IMR-90 (cell line): ENCODE results near the gene WNT9B. TPM values are rescaled to one million over a fixed set of nuclear protein-coding genes. Genes with fewer than 3 reads are reported as not detected.

Experiments
- ATAC-seq: fragments of 200-7000 bp; cut with Tn5 transposase; 2 replicates; pipeline ENCODE4 v1.9.1; 2020; ENCODE audit warnings: low read depth, mild to moderate bottlenecking, moderate library complexity
- BruUV-seq: library from RNA; stranded (reverse); fragments of 400-500 nt; replicated peaks from 2 replicates; lab custom pipeline; 2021; lab: Mats Ljungman, UMichigan
- CTCF ChIA-PET: fragments of 300-600 bp; formaldehyde crosslinking; extraction: SDS; loops from one replicate; lab custom pipeline; 2021; ENCODE audit warnings: antibody characterized with exemption; lab: Yijun Ruan, JAX
- POLR2A ChIA-PET: fragments of 300-600 bp; sonication (Branson Sonifier 250); formaldehyde crosslinking; loops from one replicate; lab custom pipeline; 2022; ENCODE audit warnings: antibody characterized with exemption; ENCODE audit not compliant: unreplicated experiment; lab: Charles Lee
- DNase-seq: peaks from one replicate; pipeline ENCODE4 v3.0.0; 2013
- H2AFZ ChIP-seq: replicated peaks from 2 replicates; pipeline ENCODE3; 2013; ENCODE audit warnings: low read length, mild to moderate bottlenecking; ENCODE audit not compliant: poor library complexity
- H2AK5ac ChIP-seq: 2 replicates; pipeline ENCODE4 v1.6.1; 2013; ENCODE audit warnings: low read depth, low read length, inconsistent platforms
- H2AK9ac ChIP-seq: replicated peaks from 2 replicates; pipeline ENCODE3; 2013; ENCODE audit warnings: mild to moderate bottlenecking, low read depth, low read length, moderate library complexity; ENCODE audit not compliant: poor library complexity
- H2BK120ac ChIP-seq: 2 replicates; pipeline ENCODE4 v1.6.1; 2013; ENCODE audit warnings: low read depth, low read length, inconsistent platforms
- H2BK15ac ChIP-seq: 3 replicates; pipeline ENCODE4 v1.6.1; 2013; ENCODE audit warnings: low read depth, low read length, inconsistent platforms
- H2BK20ac ChIP-seq: 2 replicates; pipeline ENCODE4 v1.6.1; 2013; ENCODE audit warnings: low read depth, mild to moderate bottlenecking, inconsistent platforms, low read length, moderate library complexity
- H2BK5ac ChIP-seq: 2 replicates; pipeline ENCODE4 v1.6.1; 2013; ENCODE audit warnings: mild to moderate bottlenecking, low read depth, low read length, inconsistent platforms; ENCODE audit not compliant: poor library complexity, severe bottlenecking
- H3K14ac ChIP-seq: replicated peaks from 2 replicates; pipeline ENCODE4 v1.6.1; 2013; ENCODE audit warnings: low read depth, low read length, inconsistent platforms
- H3K18ac ChIP-seq: 2 replicates; pipeline ENCODE4 v1.6.1; 2013; ENCODE audit warnings: low read depth, low read length, control low read depth
- H3K23ac ChIP-seq: 2 replicates; pipeline ENCODE4 v1.6.1; 2013; ENCODE audit warnings: low read depth, low read length, inconsistent platforms
- H3K27ac ChIP-seq: 2 replicates; pipeline ENCODE4 v1.5.1; 2013; ENCODE audit warnings: mild to moderate bottlenecking, control low read depth, low read length; ENCODE audit not compliant: insufficient read depth
- H3K27me3 ChIP-seq: 2 replicates; pipeline ENCODE4 v1.6.1; 2013; ENCODE audit warnings: low read length; ENCODE audit not compliant: control insufficient read depth, insufficient read depth
- H3K36me3 ChIP-seq: 2 replicates; pipeline ENCODE4 v1.6.1; 2013; ENCODE audit warnings: low read length, mixed read lengths; ENCODE audit not compliant: control insufficient read depth, insufficient read depth
- H3K4ac ChIP-seq: 2 replicates; pipeline ENCODE4 v1.6.1; 2013; ENCODE audit warnings: low read depth, low read length, inconsistent platforms
- H3K4me1 ChIP-seq: 2 replicates; pipeline ENCODE4 v1.6.1; 2013; ENCODE audit warnings: low read length, mixed read lengths; ENCODE audit not compliant: control insufficient read depth, insufficient read depth
- H3K4me2 ChIP-seq: 2 replicates; pipeline ENCODE4 v1.6.1; 2013; ENCODE audit warnings: low read depth, mild to moderate bottlenecking, control low read depth, low read length, moderate library complexity
- H3K4me3 ChIP-seq: 2 replicates; pipeline ENCODE4 v1.5.1; 2013; ENCODE audit warnings: low read depth, mild to moderate bottlenecking, control low read depth, low read length, moderate library complexity; ENCODE audit not compliant: insufficient read depth
- H3K56ac ChIP-seq: 2 replicates; pipeline ENCODE4 v1.6.1; 2013; ENCODE audit warnings: low read length, inconsistent platforms; ENCODE audit not compliant: insufficient read depth; ENCODE audit errors: extremely low read depth
- H3K79me1 ChIP-seq, 2 experiments: 2 replicates each; pipeline ENCODE4 v1.6.1; 2013; ENCODE audit warnings: low read length in 2 of 2, inconsistent platforms in 1 of 2, low read depth in 1 of 2
- H3K9ac ChIP-seq: 2 replicates; pipeline ENCODE4 v1.6.1; 2013; ENCODE audit warnings: low read depth, low read length, control low read depth
- H3K9me1 ChIP-seq: 2 replicates; pipeline ENCODE4 v1.6.1; 2013; ENCODE audit warnings: low read length, inconsistent platforms; ENCODE audit not compliant: insufficient read depth
- H3K9me3 ChIP-seq: 2 replicates; pipeline ENCODE4 v1.6.1; 2013; ENCODE audit warnings: low read length; ENCODE audit not compliant: control insufficient read depth, insufficient read depth
- H4K20me1 ChIP-seq: 2 replicates; pipeline ENCODE4 v1.6.1; 2013; ENCODE audit warnings: low read length, inconsistent platforms; ENCODE audit not compliant: insufficient read depth
- H4K5ac ChIP-seq: 2 replicates; pipeline ENCODE4 v1.6.1; 2013; ENCODE audit warnings: mild to moderate bottlenecking, low read depth, low read length, control low read depth
- H4K8ac ChIP-seq, 2 experiments: 2 replicates each; pipeline ENCODE4 v1.6.1; 2013; ENCODE audit warnings: low read depth in 2 of 2, low read length in 2 of 2, control low read depth in 1 of 2, inconsistent platforms in 1 of 2
- H4K91ac ChIP-seq: 2 replicates; pipeline ENCODE4 v1.6.1; 2013; ENCODE audit warnings: low read depth, low read length, inconsistent platforms; ENCODE audit not compliant: insufficient read depth
- BHLHE40 ChIP-seq: fragments of 150-350 bp; IDR thresholded peaks from 2 replicates; pipeline ENCODE4 v1.6.1; 2016; ENCODE audit warnings: mild to moderate bottlenecking, low read depth, low read length
- CEBPB ChIP-seq: IDR thresholded peaks from 2 replicates; pipeline ENCODE4 v1.6.1; 2012; ENCODE audit warnings: low read depth, low read length, improper control_type of control experiment
- CHD1 ChIP-seq: IDR thresholded peaks from 2 replicates; pipeline ENCODE4 v1.6.1; 2012; ENCODE audit warnings: low read depth, low read length, improper control_type of control experiment
- CTCF ChIP-seq: conservative IDR thresholded peaks from 2 replicates; pipeline ENCODE4 v1.5.1; 2012; ENCODE audit warnings: mild to moderate bottlenecking, low read depth, low read length, improper control_type of control experiment
- FOS ChIP-seq: fragments of 150-350 bp; IDR thresholded peaks from 2 replicates; pipeline ENCODE4 v1.6.1; 2016; ENCODE audit warnings: low read depth, low read length
- MAFK ChIP-seq: IDR thresholded peaks from 2 replicates; pipeline ENCODE4 v1.6.1; 2012; ENCODE audit warnings: low read depth, low read length, improper control_type of control experiment
- MAZ ChIP-seq: IDR thresholded peaks from 2 replicates; pipeline ENCODE4 v1.6.1; 2012; ENCODE audit warnings: low read depth, mild to moderate bottlenecking, low read length, improper control_type of control experiment, moderate library complexity, borderline replicate concordance
- MXI1 ChIP-seq: IDR thresholded peaks from 2 replicates; pipeline ENCODE4 v1.6.1; 2012; ENCODE audit warnings: low read depth, mild to moderate bottlenecking, low read length, moderate library complexity, borderline replicate concordance
- NFE2L2 ChIP-seq: fragments of 150-350 bp; IDR thresholded peaks from 2 replicates; pipeline ENCODE4 v1.6.1; 2016; ENCODE audit warnings: low read depth, mild to moderate bottlenecking, low read length
- POLR2A ChIP-seq: IDR thresholded peaks from 2 replicates; pipeline ENCODE4 v1.6.1; 2012; ENCODE audit warnings: mild to moderate bottlenecking, low read depth, low read length
- RAD21 ChIP-seq: IDR thresholded peaks from 2 replicates; pipeline ENCODE4 v1.6.1; 2012; ENCODE audit warnings: low read length, improper control_type of control experiment
- RCOR1 ChIP-seq: IDR thresholded peaks from 2 replicates; pipeline ENCODE4 v1.6.1; 2012; ENCODE audit warnings: mild to moderate bottlenecking, low read length, improper control_type of control experiment; ENCODE audit not compliant: insufficient replicate concordance
- RFX5 ChIP-seq: IDR thresholded peaks from 2 replicates; pipeline ENCODE4 v1.8.0; 2012; ENCODE audit warnings: low read depth, mild to moderate bottlenecking, low read length, moderate library complexity
- SMC3 ChIP-seq: fragments of 150-350 bp; IDR thresholded peaks from 2 replicates; pipeline ENCODE4 v1.6.1; 2016; ENCODE audit warnings: low read depth, mild to moderate bottlenecking, antibody characterized with exemption, low read length, moderate library complexity
- WGBS, 2 experiments: methylation state at CpG; one replicate each; pipeline versions ENCODE4 v1.1.5 to v1.1.7; 2013; ENCODE audit warnings: missing lambda C conversion rate in 2 of 2; ENCODE audit not compliant: insufficient read length in 1 of 2; ENCODE audit errors: extremely low coverage in 2 of 2; 5-methylcytosine and 5-hydroxymethylcytosine counted together
- dilution Hi-C: fragments of 300-500 bp; cut with HindIII; formaldehyde crosslinking; loops from one replicate; pipeline ENCODE4 v1.14.3; 2018; ENCODE audit warnings: low sequenced_read_pairs; ENCODE audit not compliant: unreplicated experiment
- in situ Hi-C: fragments of 300-500 bp; cut with MboI; formaldehyde crosslinking; loops from 3 replicates; pipeline ENCODE4 v1.14.3; 2019; ENCODE audit warnings: low sequenced_read_pairs, inconsistent platforms, mixed read lengths
- intact Hi-C: fragments of 100-400 bp; cut with micrococcal nuclease; formaldehyde crosslinking; loops from 2 replicates; pipeline ENCODE4 v1.10.0; 2022
- polyA plus RNA-seq, 3 experiments: library from polyadenylated mRNA; depleted of rRNA; stranded (reverse); fragments of >200 nt; gene quantifications; 2 replicates each; pipeline ENCODE4 v1.2.3, GENCODE V29; 2012; ENCODE audit warnings: low replicate concordance in 1 of 3
- total RNA-seq: library from RNA; depleted of rRNA; stranded (reverse); fragments of >200 nt; gene quantifications from 2 replicates; pipeline ENCODE4 v1.2.3, GENCODE V29; 2012
- TF ChIP-seq, protein P1 (sequence below): fragments of 150-350 bp; IDR thresholded peaks from 2 replicates; pipeline ENCODE4 v1.6.1; 2017; ENCODE audit warnings: mild to moderate bottlenecking, antibody characterized with exemption, low read length, low read depth
- TF ChIP-seq, protein P2 (sequence below): fragments of 150-350 bp; IDR thresholded peaks from 2 replicates; pipeline ENCODE4 v1.6.1; 2016; ENCODE audit warnings: low read depth, mild to moderate bottlenecking, low read length, moderate library complexity, borderline replicate concordance

WNT9B gene
- total and polyA plus RNA-seq, 2 of the 4 experiments (the other 2 are of a cell fraction): not detected

DNA sequence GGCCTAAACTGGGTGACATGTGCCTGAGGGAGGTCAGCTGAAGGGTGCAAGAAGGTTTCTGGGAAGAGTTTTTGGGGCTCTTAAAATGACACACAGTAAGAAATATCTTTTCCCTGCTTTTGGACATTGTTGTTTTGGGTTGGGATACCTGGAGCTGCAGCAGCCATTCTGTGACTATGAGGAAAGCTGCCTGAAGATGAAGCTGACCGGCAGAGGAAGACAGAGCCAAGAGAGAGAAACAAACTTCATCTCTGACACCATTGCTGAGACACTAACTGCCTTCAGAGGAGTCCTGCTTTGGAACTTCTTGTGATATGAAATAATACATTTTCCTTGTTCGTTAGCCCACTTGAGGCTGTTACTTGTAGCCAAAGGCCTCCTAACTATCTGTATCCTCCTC lies 24.1 kb upstream of the WNT9B start:
- H3K27me3 ChIP-seq: peaks cover 48% of the 10 kb centered on the region
- no peak overlapping the region for H2BK120ac ChIP-seq
- in situ Hi-C loops: no loop called here
- no peak overlapping the region for H2AK9ac ChIP-seq
- no peak overlapping the region for H4K91ac ChIP-seq
- no peaks in the 10 kb centered on the region for H3K79me1 ChIP-seq
- no peaks in the 10 kb centered on the region for H4K20me1 ChIP-seq
- CTCF ChIA-PET: no interaction called here
- H2BK15ac ChIP-seq: no peak overlapping the region
- POLR2A ChIA-PET: no interaction called here
- no peak overlapping the region for H3K4ac ChIP-seq
- H2BK5ac ChIP-seq: no peak overlapping the region
- no peak overlapping the region for H3K56ac ChIP-seq
- H2AFZ ChIP-seq: no peak overlapping the region
- no peak overlapping the region for H3K4me2 ChIP-seq
- no TSS peak for BruUV-seq
- TF ChIP-seq MAZ (no peak), CEBPB (no peak), BHLHE40 (no peak), POLR2A (no peak), RCOR1 (no peak), RFX5 (no peak), CTCF (no peak), FOS (no peak), CHD1 (no peak), MAFK (no peak), RAD21 (no peak), SMC3 (no peak), NFE2L2 (no peak), MXI1 (no peak)
- TF ChIP-seq, protein P1, sequence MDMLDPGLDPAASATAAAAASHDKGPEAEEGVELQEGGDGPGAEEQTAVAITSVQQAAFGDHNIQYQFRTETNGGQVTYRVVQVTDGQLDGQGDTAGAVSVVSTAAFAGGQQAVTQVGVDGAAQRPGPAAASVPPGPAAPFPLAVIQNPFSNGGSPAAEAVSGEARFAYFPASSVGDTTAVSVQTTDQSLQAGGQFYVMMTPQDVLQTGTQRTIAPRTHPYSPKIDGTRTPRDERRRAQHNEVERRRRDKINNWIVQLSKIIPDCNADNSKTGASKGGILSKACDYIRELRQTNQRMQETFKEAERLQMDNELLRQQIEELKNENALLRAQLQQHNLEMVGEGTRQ: no peak
- TF ChIP-seq, protein P2, sequence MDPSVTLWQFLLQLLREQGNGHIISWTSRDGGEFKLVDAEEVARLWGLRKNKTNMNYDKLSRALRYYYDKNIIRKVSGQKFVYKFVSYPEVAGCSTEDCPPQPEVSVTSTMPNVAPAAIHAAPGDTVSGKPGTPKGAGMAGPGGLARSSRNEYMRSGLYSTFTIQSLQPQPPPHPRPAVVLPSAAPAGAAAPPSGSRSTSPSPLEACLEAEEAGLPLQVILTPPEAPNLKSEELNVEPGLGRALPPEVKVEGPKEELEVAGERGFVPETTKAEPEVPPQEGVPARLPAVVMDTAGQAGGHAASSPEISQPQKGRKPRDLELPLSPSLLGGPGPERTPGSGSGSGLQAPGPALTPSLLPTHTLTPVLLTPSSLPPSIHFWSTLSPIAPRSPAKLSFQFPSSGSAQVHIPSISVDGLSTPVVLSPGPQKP: no peak
- peaks cover 3% of the 10 kb centered on the region for H3K9me3 ChIP-seq
- dilution Hi-C loops: no loop called here
- no peak overlapping the region for H4K8ac ChIP-seq
- no peak overlapping the region for H3K27ac ChIP-seq
- H3K9me1 ChIP-seq: no peaks in the 10 kb centered on the region
- H3K23ac ChIP-seq: no peak overlapping the region
- DNase-seq: no peak
- no CpG with 5 or more reads among the region's 2 CpGs for WGBS, 2 experiments
- H3K9ac ChIP-seq: no peak overlapping the region
- no peak overlapping the region for H2AK5ac ChIP-seq
- no peak overlapping the region for H2BK20ac ChIP-seq
- no peak overlapping the region for H4K5ac ChIP-seq
- intact Hi-C loops: no loop called here
- no peaks in the 10 kb centered on the region for H3K4me1 ChIP-seq
- H3K4me3 ChIP-seq: no peak overlapping the region
- no peak for ATAC-seq
- no peak overlapping the region for H3K14ac ChIP-seq
- no peak overlapping the region for H3K18ac ChIP-seq
- no peaks in the 10 kb centered on the region for H3K36me3 ChIP-seq
